HPDE6-E6E7 (cell line): Measurements from ENCODE around the gene LCA5L.
A peak's percentile ranks its signal among the peaks of the same experiment; 100 is the strongest.
"Not testable (repeated sequence)": the region's sequence is repeated elsewhere in the genome, so short reads cannot be mapped to it uniquely, and the experiment has no call there.

ENCODE experiments used
- DNase-seq: peaks from one replicate; pipeline ENCODE4 v3.0.0; 2011; ENCODE audit warnings: missing footprints; ENCODE audit errors: extremely low spot score

Gene LCA5L

DNA sequence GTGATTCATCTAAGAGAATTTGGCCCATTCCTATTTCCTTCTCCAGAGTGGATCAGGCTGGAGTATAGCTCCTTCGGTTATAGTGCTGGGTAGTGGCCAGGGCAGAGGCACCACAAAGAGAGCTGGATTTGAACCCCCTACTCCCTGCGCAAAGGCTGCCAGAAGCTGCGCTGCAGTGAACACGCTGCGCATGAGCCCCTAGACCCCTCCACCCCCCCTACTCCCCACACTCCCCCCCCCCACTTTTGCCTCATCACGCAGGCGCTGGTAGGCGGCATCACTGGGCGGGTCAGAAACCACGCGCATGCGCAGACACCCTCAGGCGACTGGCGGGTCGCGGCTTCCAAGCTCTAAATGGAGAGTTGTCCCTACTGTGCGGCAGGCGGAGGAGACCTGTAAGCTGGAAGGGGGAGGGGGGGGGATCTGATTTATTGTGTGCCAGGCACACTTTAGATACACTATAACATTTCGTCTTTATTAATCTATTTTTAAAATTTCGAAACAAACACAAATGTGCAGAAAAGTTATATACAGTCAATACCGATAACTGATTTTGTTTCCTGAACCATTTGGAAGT is 58.0 kb downstream of the LCA5L start:
- peak; percentile 91 for DNase-seq

DNA sequence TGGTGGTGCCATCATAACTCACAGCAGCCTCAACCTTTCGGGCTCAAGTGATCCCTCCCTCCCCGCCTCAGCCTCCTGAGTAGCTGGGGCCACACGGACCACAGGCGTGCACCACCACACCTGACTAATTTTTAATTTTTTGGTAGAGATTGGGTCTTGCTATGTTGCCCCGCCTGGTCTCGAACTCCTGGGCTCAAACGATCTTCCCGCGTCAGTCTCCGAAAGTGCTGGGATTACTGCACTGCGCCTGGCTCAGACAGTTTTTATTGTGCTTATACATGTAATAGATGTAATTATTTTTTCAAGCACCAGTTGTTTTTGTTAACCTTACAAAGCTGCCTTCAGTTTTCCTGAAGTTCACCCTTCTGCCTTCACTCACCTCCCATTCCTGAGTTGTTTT is 58.7 kb downstream of the LCA5L start:
- DNase-seq = no peak

DNA sequence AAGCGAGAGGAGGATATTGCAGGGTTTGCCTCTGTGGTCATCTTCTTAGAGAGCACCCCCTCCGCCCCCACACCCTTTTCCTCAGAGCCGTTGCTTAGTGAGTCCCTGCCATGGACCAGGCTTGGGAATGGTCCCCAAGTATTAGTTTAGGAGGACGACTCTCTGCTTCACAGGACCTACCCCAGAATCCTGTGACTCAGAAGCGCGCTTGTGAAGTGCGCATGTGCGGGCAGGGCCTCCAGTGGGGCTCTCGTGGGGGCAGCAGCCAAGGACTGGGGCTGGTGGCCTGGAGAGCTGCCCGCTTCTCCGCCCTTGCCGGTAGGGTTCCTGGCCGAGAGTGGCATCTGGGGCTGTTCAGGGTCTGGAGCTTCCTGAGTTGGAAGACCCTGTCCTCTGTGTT is 59.4 kb downstream of the LCA5L start:
- DNase-seq = no peak

DNA sequence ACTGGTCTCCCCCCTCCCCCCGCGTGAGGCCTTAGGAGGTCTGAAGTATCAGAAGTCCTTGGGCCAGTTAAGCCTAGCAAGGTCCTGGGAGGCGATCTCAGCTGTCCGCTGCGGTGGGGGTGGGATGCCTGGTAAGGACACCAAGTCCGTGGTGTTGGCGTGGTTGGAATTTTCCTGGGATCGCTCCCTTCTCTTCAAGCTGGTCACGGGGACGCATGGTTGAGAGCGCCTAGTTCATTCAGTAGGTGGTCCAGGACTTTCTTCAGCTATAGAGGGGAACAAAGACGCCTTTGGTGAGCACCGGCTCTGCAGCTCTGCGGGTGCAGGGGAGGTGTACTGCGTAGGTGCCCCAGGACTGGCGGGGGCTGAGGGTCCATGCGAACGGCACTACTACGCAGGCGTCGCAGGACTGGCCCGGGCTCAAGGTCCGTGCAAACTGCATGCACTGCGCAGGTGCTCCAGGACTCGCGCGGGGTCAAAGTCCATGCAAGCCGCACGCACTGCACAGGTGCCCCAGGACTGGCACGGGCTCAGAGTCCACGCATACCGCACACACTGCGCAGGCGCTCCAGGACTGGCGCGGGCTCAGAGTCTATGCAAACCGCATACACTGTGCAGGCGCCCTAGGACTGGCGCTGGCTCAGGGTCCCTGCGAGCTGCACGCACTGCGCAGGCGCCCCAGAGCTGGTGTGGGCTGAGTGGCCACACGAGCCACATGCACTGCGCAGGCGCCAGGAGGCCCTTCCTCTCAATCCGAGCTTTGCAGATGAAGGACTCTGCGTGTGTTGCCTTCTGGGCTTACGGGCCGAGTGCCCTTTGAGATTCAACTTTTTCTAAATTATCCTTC is 60.1 kb downstream of the LCA5L start:
- no peak for DNase-seq

DNA sequence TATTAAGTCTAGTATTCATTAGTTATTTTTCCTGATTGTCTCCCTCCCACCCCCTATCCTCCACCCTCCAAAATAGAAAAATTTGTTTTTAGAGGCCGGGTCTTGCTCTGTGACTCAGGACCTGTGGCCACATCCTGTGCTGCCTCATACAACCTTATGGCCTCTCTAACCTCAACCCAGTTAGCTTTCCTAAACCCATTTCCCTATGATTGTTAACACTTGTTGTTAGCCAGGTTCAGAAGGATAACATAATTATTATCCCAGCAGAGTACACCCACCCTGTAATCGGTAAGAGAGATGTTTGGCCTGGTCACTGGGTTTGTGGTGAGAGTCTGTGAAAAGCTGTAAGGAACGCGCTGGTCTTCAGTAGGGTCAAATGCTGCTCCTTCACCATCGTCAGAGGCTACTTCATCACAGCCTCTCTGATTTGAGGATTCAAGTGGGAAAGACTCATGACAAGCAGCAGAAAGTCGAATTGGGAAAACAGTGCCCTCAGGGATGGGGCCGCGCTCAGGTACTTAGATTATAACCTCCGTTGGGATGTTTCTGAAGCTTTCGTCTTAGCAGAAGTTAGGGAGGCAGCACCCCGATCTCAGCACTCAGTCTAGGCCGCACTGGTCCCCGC is 60.8 kb downstream of the LCA5L start:
- no peak for DNase-seq

DNA sequence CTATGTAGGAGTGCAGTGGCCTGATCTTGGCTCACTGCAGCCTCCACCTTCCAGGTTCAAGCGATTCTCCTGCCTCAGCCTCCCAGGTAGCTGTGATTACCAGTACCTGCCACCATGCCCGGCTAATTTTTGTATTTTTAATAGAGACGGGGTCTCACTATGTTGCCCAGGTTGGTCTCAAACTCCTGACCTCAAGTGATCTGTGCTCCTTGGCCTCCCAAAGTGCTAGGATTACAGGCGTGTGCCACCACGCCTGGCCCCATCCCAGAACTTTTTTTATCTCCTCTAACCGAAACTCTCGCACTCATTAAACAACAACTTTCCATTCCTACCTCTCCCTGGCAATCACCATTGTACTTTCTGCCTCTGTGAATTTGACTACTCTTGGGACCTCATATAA is 63.5 kb downstream of the LCA5L start:
- not testable (repeated sequence) for DNase-seq

DNA sequence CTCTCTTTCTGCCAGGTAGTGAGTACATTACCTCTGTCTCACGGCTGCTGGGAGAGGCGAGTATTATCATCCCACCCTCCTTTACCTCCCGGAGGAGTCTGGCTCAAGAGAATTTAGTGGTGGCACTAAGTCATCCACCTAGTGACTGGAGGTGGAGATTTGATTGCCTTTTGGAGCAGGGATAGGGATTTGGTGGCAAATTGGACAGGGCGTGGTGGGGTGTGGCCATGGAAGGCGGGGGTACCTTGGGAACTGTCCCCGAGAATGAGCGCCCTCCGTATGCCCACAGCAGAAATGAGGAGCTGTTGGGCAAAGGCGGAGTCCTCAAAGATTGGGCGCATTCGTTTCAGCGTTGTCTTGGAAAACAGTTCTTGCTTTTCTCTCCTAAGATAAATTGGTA is 64.6 kb downstream of the LCA5L start:
- DNase-seq = no peak

DNA sequence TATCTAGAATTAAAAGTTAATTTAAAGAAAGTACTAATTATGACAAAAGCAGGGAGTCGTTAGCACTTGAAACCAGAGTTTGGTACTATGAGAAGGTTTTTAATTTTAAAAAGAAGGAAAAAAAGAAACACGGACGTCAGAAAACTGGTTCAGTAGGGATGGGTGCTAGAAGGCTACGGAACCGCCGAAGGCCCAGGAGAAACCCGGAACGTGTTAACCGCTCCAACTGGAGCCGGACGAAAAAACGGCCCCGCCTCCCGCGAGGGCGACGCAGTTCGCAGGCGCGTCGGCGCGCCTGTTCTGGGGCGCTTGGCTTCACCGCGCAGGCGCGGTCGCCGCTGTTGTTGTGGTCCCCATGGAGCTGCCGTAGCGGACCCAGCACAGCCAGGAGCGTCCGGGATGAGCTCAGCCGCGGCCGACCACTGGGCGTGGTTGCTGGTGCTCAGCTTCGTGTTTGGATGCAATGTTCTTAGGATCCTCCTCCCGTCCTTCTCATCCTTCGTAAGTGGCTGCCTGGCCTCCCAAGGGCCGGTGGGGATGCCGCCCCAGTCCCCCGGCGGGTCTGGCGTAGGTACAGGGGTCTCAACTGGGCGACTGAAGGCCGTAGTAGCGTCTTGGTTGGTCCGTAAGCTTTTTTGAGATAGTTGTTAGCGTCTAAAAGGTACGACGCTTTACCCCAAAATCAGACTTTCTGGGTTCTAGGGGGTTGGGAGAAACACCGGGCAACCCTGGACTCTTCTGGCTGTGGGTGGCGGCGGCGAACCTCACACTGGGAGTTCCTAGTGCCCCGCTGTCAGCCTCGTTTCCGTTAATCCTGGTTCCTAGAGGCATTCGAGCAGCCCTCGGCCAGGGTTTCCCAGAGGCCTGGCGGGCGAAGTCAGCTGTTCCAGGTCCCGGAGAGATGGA is 65.3 kb downstream of the LCA5L start:
- peak; percentile 91 for DNase-seq

DNA sequence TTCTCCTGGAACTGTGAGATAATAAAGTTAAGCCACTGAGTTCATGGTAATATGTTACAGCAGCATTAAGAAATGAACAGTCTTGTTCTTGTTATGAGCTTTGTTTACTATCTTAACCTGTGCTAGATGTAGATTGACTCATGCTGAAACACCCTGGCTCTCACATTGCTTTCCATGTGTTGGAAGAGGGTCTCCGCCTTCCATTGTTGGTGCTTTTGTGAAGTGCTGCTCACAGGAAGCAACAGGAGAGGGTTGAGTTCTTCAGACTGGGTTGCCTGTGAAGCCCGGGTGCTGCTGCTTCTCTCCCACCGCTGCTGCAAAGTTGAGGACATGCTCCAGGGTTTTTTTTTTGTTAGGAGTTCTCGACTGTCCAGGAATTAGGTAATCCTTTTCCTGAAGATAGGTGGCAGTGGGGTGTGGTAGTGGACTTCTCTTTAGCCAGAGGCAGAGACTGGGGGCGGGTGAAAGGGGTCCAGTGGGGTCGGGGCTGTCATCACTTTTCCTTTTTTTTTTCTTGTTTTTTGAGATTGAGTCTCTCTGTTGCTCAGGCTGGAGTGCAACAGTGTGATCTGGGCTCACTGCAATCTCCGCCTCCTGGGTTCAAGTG is 68.0 kb downstream of the LCA5L start:
- DNase-seq = no peak

DNA sequence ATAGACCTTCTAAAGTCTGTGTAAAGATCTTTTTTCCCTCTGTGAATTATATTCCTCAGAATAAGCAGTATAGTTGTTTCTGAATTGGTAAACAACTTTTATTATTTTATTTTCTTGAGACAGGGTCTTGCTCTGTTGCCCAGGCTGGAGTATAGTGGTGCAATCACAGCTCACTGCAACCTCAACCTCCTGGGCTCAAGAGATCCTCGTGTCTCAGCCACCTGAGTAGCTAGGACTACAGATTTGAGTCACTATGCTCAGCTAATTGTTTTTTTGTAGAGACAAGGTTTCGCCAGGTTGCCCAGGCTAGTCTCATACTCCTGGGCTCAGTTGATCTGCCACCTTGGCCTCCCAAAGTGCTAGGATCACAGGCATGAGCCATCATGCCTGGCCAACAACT is 70.1 kb downstream of the LCA5L start:
- no peak for DNase-seq

DNA sequence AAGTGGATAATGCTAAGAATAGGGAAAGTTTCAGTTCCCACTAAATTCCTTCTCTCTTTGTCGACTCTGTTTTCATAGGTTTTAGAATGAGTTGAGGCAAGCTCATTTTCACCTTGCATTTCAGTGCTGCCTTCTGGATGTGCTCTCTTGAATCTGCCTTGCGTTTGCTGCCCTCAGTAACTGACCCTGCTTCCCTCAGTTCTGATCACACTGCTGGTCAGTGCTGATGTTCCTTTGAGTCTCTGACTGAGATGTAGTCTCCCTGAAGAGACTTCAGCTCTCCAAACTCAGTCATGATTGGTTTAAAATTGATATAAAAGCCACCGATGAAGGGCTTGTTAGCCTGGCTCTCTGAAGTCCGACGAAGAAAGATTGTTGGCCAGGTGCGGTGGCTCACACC is 71.5 kb downstream of the LCA5L start:
- no peak for DNase-seq

DNA sequence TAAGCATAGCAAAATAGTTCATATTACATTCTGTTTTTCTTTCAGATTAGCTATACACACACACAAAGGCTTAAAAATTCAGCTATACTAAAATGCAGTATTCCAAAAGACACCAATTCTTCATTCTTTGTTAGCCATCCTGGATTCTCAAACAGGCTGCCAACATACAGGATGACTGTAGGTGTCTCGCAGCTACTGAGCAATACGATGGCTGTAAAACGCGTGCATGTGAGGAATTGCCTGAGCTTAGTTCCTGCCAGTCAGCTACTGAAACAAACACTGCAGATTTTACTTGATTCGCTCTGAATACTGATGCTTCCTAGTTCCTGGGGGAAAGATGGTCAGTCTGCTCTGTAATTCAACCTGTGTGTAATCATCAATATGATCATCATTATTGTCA is 71.9 kb downstream of the LCA5L start:
- peak; percentile 50 for DNase-seq

DNA sequence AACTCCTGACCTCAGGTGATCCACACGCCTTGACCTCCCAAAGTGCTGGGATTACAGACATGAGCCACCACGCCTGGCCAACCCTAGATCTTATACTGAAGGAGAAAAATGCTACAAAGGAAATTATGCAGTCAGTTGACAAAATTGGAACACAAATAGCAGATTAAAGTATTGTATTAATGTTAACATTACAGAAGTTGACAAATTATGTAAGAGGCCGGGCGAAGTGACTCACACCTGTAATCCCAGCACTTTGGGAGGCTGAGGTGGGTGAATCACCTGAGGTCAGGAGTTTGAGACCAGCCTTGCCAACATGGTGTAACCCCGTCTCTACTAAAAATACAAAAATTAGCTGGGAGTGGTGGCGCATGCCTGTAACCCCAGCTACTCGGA is 75.7 kb downstream of the LCA5L start:
- DNase-seq = not testable (repeated sequence)

DNA sequence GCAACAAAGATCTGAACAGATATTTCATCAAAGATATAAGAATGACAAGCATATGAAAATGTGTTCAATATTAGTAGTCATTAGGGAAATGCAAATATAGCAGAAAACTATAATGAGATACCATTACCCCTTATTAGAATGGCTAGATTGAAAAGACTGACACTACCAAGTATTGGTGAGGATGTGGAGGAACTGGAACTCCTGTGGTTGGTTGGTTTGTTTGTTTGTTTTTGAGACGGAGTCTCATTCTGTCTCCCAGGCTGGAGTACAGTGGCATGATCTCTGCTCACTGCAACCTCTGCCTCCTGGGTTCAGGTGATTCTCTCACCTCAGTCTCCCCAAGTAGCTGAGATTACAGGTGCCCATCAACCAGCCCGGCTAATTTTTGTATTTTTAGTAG is 77.8 kb downstream of the LCA5L start:
- DNase-seq = no peak

DNA sequence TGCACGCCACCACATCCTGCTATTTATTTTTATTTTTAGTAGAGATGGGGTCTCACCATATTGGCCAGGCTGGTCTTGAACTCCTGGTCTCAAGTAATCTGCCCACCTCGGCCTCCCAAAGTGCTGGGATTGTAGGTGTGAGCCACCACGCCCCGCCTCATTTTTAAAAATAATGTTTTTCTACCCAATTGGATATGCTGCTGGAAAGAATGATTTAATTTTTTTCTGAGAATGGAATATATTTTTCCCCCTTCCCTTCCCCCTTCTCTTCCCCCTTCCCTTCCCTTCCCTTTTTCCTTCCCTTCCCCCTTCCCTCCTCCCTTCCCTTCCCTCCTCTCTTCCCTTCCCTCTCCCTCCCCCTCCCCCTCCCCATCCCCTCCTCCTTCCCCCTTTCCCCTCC is 79.0 kb downstream of the LCA5L start:
- no peak for DNase-seq

DNA sequence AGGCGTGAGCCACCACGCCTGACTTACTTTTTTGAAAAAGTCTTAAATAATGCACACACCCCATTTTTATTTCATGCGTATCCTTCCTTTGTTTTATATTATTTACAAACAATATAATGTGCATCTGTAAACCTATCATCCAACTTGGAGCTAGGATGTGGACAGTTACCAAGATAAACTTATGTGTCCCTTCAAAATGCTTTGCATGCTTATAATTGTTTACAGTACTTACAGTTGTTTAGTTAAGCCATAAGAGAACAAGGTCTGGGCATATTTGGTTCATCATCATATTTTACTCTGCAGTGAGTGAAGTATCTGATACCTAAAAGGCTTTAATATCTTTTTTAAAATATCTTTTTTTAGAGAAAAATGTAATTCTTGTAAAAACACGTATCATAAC is 80.6 kb downstream of the LCA5L start:
- no peak for DNase-seq

DNA sequence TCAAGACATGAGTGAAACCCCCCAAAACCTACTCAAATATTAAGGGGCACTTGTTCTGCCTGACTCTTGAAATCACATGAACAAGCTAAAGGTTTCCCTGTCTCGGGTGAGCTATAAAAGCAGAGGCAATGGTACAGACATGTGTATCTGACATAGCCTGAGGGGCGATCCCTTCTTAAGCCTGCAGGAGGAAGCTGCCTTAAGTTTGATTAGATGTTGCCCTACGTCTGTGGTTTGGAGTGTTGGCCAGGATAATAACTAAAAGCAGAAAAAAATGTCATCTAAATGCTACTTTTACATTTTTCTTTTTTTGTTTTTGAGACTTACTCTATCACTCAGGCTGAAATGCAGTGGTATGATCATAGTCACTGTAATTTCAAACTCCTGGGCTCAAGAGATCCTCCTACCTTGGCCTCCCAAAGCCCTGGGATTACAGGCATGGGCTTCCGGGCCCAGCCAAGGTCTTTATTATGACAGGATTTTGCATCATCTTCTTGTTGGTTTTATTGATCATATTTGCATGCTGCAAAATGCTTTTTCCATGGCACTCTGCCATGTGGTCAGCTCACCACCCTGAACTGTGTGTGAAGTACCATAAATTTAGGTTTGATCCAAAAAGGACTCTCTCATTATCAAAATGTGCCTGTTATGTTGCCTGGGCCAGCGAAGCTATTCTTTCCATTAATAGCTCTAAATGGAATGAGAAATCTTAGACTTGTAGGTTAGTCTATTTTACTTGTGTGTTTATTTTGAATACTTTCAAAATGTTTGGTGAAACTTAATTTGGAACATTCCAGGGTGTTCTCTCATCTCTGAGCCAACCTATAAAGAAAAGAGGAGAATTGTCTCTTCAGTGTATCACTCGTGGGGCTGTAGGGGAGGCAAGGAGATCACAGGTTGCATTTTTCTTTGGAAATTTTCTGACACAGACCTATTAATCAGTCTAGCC is 81.7 kb downstream of the LCA5L start:
- DNase-seq = no peak

DNA sequence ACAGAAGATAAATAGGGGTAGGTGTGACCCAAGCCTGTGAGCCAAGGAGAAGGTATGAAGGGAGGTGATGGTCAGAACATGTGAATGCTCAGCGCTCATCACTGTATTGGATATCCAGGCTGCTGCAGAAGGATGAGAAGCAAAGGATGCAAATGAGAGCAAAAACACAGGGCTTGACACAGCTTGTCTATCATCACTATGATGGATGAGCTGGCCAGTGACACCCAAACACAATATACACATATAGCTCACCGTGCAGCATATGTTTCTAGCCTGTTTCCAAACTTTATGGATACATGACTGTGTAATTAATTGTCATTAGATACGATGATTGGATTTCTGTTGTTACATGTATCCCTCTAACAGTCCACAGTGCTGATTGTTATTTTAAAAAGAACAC is 82.8 kb downstream of the LCA5L start:
- DNase-seq = no peak

DNA sequence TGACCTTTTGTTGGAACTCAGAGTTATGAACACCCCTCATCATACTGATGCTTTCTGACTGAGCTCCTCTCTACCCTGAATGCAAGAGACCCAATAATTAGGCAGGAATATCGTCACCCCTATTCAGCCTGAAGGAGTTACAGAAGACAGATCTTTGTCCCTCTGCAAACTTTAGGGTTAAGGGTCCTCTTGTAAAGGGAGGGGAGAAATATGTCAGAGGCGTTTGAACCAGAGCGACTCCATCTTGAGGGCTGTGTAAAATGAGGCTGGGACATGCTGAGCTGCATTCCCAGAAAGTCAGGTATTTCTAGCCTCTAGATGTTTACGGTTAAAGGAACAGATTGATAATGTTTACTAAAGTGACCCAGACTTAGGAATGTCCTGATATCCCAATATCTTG is 86.2 kb downstream of the LCA5L start:
- DNase-seq = no peak
